HG03457 (cell line): ENCODE results near the gene FOXA3.
"Not testable (repeated sequence)": the region's sequence is repeated elsewhere in the genome, so short reads cannot be mapped to it uniquely, and the experiment has no call there.

ENCODE experiments used
- ATAC-seq: cut with Tn5 transposase; IDR thresholded peaks from one replicate; pipeline ENCODE4 v1.9.1; 2021; ENCODE audit warnings: moderate number of reproducible peaks; ENCODE audit not compliant: unreplicated experiment

Gene FOXA3

GRCh38 chr19:45887200-45887710, 23.1 kb downstream of the FOXA3 start:
- no peak for ATAC-seq

GRCh38 chr19:45889210-45889885, 25.2 kb downstream of the FOXA3 start:
- ATAC-seq: no peak

- ATAC-seq: no peak
These were observed 26.8 kb downstream of the FOXA3 start for GRCh38 chr19:45890877-45891276.

DNA sequence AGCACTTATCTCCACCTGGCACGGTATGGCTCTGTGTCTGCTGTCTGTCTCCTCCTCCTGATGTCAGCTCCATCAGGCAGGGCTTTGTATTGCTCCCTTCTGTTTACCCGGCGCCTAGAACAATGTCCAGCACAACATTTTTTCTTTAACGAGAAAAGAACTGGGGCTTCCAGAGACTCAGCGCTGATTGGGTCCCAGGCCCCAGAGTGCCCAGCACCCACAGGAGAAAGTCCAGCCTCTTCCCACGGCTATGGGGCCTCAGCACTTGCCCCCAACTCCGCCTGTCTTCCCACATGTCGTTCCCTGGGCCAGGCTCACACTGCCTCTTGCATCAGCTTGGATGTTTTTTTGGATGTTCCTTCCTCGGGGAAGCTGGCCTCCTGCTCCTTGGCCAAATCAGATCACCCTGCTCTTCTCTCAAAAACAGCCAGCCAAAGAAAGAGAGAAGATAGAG, 31.4 kb downstream of the FOXA3 start:
- no peak for ATAC-seq

- ATAC-seq: not testable (repeated sequence)
These were observed 32.0 kb downstream of the FOXA3 start for GRCh38 chr19:45895983-45896599.

DNA sequence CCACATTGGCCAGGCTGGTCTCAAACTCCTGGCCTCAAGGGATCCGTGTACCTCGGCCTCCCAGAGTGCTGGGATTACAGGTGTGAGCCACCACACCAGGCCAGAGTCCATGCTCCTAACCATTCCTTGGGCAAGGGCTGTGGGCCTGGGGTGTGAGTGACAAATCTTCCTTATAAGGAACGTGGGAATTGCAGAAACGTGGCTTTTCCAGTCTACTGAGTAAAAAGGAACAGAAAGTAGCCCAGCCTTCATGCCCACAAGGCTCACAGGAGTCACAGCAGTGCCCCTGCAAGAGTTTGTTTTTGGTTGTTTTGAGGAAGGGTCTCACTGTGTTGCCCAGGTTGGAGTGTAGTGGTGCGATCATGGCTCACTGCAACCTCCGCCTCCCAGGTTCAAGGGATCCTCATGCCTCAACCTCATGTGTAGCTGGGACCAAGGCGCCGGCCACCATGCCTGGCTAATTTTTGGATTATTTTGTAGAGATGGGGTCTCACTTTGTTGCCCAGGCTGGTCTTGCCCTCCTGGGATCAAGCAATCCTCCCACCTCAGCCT, 33.2 kb downstream of the FOXA3 start:
- no peak for ATAC-seq

DNA sequence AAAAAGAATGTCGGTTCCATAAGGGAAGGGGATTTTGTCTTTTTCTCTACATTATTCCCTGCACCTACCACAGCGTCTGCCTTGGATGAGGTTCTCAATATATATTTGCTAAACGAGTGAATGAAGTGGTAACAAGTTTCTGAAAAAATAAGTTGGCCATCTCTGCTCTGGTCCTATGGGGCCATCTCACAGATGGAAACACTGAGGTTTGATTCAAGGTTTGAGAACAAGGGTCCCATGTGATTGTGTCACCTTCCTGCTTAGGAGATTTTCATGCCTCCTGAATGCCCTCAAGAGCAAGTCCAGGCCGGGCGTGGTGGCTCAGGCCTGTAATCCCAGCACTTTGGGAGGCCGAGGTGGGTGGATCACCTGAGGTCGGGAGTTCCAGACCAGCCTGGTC, 35.1 kb downstream of the FOXA3 start:
- ATAC-seq: no peak

DNA sequence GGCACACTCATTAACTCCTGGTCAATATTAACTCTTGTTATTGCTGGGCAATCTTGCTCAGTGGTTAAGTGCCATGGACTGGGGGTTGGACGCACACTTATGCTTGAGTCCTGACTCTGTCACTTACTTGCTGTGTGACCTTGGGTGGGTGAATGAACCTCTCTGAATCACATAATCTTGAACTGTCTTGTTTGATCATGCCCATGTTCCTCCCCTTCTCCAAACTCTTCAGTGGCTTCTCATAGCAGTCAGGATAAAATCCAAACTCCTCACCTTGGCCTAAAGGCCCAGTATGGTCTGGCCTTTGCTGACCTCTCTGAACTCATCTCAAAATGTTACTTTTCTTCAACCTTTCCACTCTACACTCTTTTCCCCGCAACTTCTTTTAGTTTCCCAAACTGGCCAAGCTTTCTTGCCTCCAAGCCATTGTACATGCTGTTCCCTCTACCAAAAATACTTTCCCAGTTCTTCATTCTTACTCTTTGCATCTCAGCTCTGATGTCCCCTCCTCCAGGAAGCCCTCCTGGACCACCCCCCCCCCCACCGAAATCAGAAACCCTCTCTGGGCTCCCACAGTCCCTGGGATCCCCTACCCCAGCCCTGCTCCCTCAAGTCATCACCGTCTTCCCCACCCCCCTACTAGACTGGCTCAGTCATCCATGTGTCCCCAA, 35.9 kb downstream of the FOXA3 start:
- ATAC-seq: no peak

DNA sequence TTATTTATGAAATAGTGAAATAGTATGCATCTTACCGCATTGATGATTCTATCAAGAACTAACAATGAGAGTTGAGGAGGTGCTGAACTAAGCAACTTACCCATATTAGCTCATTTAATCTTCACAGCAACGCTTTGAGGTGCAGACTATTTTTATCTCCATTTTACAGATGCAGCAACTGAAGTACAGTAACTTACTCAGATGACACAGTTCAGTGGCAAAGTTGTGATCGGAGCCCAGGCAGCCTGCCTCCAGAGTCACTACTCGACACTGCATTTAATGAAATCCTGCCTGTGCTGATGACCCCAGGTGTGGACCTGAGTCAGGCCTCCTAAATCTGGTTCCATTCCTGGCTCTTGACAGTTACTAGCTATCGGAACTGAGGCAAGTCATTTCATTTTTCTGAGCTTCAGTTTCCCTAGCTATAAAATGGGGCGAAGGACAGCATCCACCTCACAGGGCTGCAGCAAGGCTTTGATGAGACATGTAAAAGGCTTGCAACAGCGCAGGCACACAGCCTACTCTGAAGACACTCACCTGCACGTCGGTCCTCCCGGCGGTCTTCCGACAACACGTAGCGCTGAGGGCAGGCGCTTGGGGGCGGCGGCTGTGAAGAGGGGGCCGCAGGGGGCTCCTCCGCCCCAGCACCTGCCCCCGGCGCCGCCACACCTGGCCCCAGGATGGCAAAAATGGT, 36.8 kb downstream of the FOXA3 start:
- ATAC-seq: no peak

DNA sequence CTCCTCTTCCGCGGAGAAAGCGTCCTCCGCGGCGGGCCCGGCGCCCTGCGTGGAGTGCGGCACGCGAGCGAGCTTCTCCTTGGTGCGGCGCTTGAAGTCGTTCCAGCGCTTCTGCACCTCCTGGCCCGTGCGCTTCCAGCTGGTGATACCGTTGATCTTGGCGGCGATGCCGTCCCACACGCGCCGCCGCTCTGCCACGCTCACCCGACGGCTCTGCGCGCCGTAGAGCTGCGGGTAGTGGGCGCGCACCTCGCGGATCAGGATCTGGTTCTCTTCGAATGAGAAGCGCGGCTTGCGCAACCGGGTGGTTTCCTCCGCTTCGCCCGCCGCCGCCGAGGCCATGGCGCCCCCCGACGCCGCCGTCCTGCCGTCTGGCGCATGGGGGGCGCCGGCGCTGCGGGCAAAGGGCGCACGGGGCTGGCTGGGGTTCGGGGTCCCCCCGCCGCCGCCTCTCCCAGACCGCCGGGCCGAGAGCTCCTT, 37.3 kb downstream of the FOXA3 start:
- ATAC-seq: no peak

- ATAC-seq: no peak
These were observed 38.0 kb downstream of the FOXA3 start, which contains the start of gene MYPOP for GRCh38 chr19:45901912-45902650. MYPOP (minus strand) TSS chr19:45902613; CDS start chr19:45901773, 840 bp downstream.

DNA sequence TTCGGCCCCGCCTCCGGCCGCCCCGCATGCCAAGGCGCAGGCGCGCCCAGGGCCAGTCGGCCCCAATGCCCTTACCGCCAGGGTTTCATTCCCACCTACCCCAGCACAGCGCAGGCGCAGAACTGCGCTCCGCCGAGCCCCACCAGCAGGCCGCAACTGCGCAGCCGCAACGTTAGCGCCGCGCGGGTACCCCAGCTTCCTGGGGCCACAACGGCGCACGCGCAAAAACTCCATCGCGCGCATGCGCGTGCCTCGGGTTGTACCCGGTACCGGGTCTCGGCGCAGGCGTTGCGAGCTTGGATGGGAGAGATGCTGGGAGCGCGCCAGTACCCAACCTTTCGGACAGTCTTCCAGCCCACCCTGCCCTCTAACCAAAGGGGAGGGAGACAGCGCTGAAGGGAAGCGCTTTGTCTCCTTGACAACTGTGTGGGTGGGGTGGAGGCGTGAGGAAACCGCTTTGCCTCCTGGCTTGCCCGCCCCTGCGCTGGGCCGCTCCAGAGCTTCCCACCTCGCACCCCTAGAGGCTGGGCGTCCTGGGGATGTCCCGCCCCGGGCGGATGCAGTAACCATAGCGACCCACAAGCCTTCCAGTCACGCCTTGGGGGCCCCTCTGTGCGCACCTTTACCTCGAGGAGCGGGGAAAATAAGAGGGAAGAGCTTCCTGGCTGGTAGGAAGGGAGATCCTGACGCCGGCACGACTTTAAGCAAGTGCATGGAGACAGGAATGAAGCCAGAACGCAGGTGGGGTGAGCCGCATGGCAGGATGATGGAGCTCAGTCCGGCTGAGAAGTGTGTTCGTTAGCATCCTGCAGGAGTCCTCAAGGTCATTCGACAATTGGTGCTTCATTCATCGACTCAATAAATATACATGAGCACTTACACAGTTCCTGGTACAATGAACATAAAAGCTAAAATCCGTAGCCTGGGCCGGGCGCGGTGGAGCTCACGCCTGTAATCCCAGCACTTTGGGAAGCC, 38.8 kb downstream of the FOXA3 start:
- ATAC-seq: peak; percentile 73

DNA sequence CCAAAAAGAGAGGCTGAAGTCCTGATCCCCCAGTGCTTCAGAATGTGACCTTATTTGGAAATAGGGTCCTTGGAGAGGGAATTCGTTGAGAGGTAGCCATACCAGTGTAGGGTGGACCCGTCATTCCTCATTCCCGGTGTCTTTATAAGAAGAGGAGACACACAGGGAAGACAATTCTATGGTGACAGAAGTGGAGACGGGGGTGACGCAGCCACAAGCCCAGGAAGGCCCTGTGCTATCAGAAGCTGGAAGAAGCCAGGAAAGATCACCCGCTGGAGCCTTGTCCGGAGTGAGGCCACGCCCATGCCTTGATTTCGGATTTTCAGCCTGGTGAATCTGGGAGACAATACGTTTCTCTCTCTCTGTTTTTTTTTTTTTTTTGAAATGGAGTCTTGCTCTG, 40.9 kb downstream of the FOXA3 start:
- ATAC-seq: no peak

DNA sequence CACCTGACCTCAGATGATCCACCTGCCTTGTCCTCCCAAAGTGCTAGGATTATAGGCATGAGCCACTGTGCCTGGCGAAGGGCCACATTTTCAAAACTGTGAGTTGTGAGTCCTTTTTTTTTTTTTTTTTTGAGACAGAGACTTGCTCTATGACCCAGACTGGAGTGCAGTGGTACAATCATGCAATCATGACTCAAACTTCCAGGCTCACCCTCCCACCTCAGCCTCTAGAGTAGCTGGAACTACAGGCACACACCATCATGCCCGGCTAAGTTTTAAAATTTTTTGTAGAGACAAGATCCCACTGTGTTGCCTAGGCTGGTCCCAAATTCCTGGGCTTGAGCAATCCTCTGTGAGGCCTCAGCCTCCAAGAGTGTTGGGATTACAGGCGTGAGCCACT, 42.1 kb downstream of the FOXA3 start:
- ATAC-seq: no peak

DNA sequence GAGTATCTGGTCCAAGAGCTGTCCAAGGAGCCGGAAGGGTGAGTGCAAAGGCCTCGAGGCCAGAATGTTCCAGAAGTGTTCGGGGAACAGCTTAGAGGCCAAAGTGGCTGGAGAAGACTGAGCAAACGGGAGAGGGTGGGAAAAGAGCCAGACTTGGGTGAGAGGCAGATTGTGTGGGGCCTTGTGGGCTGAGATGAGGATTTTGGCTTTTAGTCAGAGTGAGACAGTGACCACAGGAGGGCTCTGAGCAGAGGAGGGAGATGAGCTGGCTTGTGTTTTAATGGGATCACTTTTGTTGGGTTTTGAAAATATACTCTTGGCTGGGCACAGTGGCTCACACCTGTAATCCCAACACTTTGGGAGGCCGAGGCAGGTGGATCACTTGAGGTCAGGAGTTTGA, 44.8 kb downstream of the FOXA3 start:
- no peak for ATAC-seq

DNA sequence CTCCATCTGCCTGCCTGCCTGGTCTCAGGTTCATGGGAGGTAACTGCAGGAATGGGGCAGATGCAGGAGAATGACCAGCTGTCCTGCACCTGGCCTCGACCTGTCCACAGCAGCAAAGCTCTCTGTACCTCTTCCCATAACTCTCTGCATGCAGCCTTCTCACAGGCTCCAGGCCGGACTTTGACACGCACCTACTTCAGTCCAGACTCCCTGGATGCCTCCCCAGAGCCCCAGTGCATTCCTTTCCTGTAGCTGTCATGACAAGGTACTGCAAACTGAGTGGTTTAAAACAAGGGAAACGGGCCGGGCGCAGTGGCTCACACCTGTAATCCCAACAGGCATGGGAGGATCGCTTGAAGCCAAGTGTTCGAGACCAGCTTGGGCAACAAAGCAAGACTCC, 47.2 kb downstream of the FOXA3 start:
- ATAC-seq: no peak

DNA sequence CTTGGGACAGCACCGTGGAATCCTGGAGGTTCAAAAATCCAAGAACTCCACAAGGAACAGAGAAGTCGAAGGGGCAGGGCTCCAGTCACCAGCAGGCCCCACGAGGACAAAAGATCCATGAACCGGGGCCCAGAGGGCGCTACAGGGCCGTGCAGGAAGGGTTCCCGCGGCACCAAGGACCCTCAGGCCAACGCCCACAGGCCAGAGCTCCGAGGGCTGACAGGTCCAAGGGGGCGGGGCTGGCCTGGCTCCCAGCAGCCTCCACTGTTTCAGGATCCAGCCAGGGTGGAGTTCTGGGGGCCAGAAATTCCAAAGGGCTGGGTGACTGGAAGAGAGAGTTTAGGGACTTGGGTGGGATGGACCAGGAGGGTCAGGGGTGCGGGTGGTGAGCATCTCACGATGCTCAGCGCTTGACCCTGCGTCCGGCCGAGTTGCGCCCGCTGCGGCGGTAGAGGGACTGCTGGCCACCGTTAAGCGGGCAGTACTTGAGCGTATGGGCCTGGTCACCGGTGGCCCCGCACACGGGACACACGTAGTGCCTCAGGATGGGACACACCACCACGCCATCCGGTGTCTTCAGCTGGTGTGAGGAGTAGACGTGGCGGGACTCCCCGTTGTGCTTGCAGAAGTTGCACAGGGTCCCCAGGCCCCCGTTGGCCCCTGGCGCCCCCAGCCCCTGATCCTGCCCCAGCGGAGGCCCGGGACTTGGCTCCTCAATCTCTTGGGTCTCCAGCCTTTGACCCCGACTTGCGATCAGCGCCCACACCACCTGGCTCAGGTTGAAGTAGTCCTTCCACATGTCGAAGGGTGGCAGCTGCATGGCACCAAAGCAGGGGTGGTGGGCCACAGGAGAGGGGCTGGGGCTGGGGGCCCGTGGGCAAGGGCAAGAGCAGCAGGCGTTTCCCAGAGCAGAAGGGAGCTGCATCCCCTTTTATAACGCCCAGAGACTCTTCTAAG, 50.0 kb downstream of the FOXA3 start, which contains the start of gene NANOS2:
NANOS2 (minus strand) TSS at position 905 of the 957 bp plus-strand sequence; CDS start at position 820, 85 bp downstream.
- no peak for ATAC-seq
